Prostate gland (tissue), 2 donors: ENCODE data around the gene LRRC26.

Source experiments
- POLR2A ChIP-seq: fragments of 450-650 bp; IDR thresholded peaks from one replicate; pipeline ENCODE4 v1.6.1; 2016; ENCODE audit warnings: antibody characterized with exemption, mild to moderate bottlenecking
- TF ChIP-seq, protein P1 (sequence below), 4 experiments: fragments of 200-600 bp in 2 of 4; fragments of 450-650 bp in 2 of 4; sonication (generic) in 2 of 4; IDR thresholded peaks; 1 replicate in 3 of 4; 2 replicates in 1 of 4; pipeline ENCODE4 v1.5.1; 2016 to 2019; ENCODE audit warnings: antibody characterized with exemption in 4 of 4, mild to moderate bottlenecking in 2 of 4, moderate library complexity in 2 of 4

GRCh38 chr9:137175345-137175961 lies 5.6 kb upstream of the LRRC26 start:
- TF ChIP-seq, protein P1, sequence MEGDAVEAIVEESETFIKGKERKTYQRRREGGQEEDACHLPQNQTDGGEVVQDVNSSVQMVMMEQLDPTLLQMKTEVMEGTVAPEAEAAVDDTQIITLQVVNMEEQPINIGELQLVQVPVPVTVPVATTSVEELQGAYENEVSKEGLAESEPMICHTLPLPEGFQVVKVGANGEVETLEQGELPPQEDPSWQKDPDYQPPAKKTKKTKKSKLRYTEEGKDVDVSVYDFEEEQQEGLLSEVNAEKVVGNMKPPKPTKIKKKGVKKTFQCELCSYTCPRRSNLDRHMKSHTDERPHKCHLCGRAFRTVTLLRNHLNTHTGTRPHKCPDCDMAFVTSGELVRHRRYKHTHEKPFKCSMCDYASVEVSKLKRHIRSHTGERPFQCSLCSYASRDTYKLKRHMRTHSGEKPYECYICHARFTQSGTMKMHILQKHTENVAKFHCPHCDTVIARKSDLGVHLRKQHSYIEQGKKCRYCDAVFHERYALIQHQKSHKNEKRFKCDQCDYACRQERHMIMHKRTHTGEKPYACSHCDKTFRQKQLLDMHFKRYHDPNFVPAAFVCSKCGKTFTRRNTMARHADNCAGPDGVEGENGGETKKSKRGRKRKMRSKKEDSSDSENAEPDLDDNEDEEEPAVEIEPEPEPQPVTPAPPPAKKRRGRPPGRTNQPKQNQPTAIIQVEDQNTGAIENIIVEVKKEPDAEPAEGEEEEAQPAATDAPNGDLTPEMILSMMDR (IDR thresholded peaks at IDR 0.05): peak in 3 of 4 experiments; percentile 8 to 23 (median 21)
- TF ChIP-seq POLR2A: no peak
